Posterior vena cava (tissue), 2 donors: ENCODE results near the gene KIAA1210. TPM values are rescaled to one million over a fixed set of nuclear protein-coding genes. Genes with fewer than 3 reads are reported as not detected.
"Not testable (repeated sequence)": the region's sequence is repeated elsewhere in the genome, so short reads cannot be mapped to it uniquely, and the experiment has no call there.

Experiments
- DNase-seq: peaks from one replicate; pipeline ENCODE4 v3.0.0-alpha.2; 2020; ENCODE audit warnings: low spot score
- intact Hi-C, 2 donors: fragments of 100-400 bp; cut with DNase I; formaldehyde crosslinking; loops; one replicate each; pipeline versions ENCODE4 v1.14.1 to v1.14.2; 2022 to 2023
- total RNA-seq, 2 donors: library from RNA; stranded (reverse); fragmentation: NEBNext Ultra II Directional; extraction: Animal tissue kit (Norgen Biotek cat#: 25700); gene quantifications; one replicate each; pipeline ENCODE4 v1.2.1, GENCODE V29; 2021
- donor health status: DM: yes; HTN: yes; CAD: no.
- donor health status: DM: yes; HTN: yes; CAD: no.

The KIAA1210 gene
- total RNA-seq, 2 donors from 2014 or later: not detected

GRCh38 chrX:119045884-119046283 lies 81.7 kb downstream of the KIAA1210 start:
- DNase-seq: no peak
- intact Hi-C loops: no loop called here

- no peak for DNase-seq
- intact Hi-C loops: no loop called here
Measured at GRCh38 chrX:119042996-119043395, 84.6 kb downstream of the KIAA1210 start.

- DNase-seq: no peak
- intact Hi-C loops: no loop called here
Measured at GRCh38 chrX:119042040-119042439, 85.6 kb downstream of the KIAA1210 start.

GRCh38 chrX:119041175-119041574 lies 86.4 kb downstream of the KIAA1210 start:
- DNase-seq: no peak

GRCh38 chrX:119040432-119040831 lies 87.2 kb downstream of the KIAA1210 start:
- no peak for DNase-seq
- intact Hi-C loops: no loop called here

More at GRCh38 chrX:119041175-119041574, 86.4 kb downstream of the KIAA1210 start:
- intact Hi-C loops: no loop called here

- intact Hi-C loops: no loop called here
Measured at GRCh38 chrX:119036107-119037029, 91.2 kb downstream of the KIAA1210 start.

GRCh38 chrX:119030990-119031389 lies 96.6 kb downstream of the KIAA1210 start:
- intact Hi-C loops: no loop called here
- no peak for DNase-seq

More at GRCh38 chrX:119036107-119037029, 91.2 kb downstream of the KIAA1210 start:
- no peak for DNase-seq

- intact Hi-C loops: not testable (repeated sequence)
Measured at GRCh38 chrX:119029656-119030055, 98.0 kb downstream of the KIAA1210 start.

GRCh38 chrX:119028733-119029330 lies 98.8 kb downstream of the KIAA1210 start:
- DNase-seq: no peak
- intact Hi-C loops: no loop called here

More at GRCh38 chrX:119029656-119030055, 98.0 kb downstream of the KIAA1210 start:
- not testable (repeated sequence) for DNase-seq

Other genes with a start within 250 kb of the KIAA1210 start
- 1 to 10 TPM; 3.1 to 5.7 TPM for gene LONRF3, start 153.2 kb downstream of the KIAA1210 start, total RNA-seq
- gene CT47C1, start 54.8 kb downstream of the KIAA1210 start, total RNA-seq: not detected
- 100 to 1,000 TPM in 1 of 2 donors, 10 to 100 TPM in 1; 96.4 to 126 TPM for gene PGRMC1, start 108.5 kb upstream of the KIAA1210 start, total RNA-seq